Smooth muscle cell (in vitro differentiated cells): ENCODE results near the gene TREML4. TPM values are rescaled to one million over a fixed set of nuclear protein-coding genes. Genes with fewer than 3 reads are reported as not detected.

ENCODE experiments used
- DNase-seq: peaks from one replicate; lab custom pipeline; 2025; ENCODE audit not compliant: unreplicated experiment; lab: John Stamatoyannopoulos, UW
- H2AFZ ChIP-seq: fragments of 200-600 bp; sonication (generic); 2 replicates; pipeline ENCODE4 v1.6.0; 2016; ENCODE audit warnings: antibody characterized with exemption, low read depth, mild to moderate bottlenecking
- H3F3A ChIP-seq: fragments of 200-600 bp; sonication (generic); 2 replicates; pipeline ENCODE4 v1.6.0; 2017; ENCODE audit warnings: antibody characterized with exemption, low read depth
- H3K27ac ChIP-seq: fragments of 200-600 bp; sonication (generic); 2 replicates; pipeline ENCODE4 v1.5.1; 2016; ENCODE audit warnings: low read depth, mild to moderate bottlenecking
- H3K27me3 ChIP-seq: fragments of 200-600 bp; sonication (generic); 2 replicates; pipeline ENCODE4 v1.6.1; 2016; ENCODE audit warnings: low read depth, mild to moderate bottlenecking
- H3K36me3 ChIP-seq: fragments of 200-600 bp; sonication (generic); 2 replicates; pipeline ENCODE4 v1.5.1; 2016; ENCODE audit warnings: low read depth
- H3K4me1 ChIP-seq: fragments of 200-600 bp; sonication (generic); 2 replicates; pipeline ENCODE4 v1.5.1; 2016; ENCODE audit warnings: low read depth
- H3K4me2 ChIP-seq: fragments of 200-600 bp; sonication (generic); 2 replicates; pipeline ENCODE4 v1.6.0; 2016; ENCODE audit warnings: mild to moderate bottlenecking
- H3K4me3 ChIP-seq: fragments of 200-600 bp; sonication (generic); 2 replicates; pipeline ENCODE4 v1.5.1; 2016; ENCODE audit warnings: mild to moderate bottlenecking
- H3K79me2 ChIP-seq: fragments of 200-600 bp; sonication (generic); 2 replicates; pipeline ENCODE4 v1.6.0; 2016; ENCODE audit warnings: low read depth, mild to moderate bottlenecking
- H3K9ac ChIP-seq: fragments of 200-600 bp; sonication (generic); 2 replicates; pipeline ENCODE4 v1.6.0; 2016; ENCODE audit warnings: low read depth
- H3K9me3 ChIP-seq: fragments of 200-600 bp; sonication (generic); replicated peaks from 2 replicates; pipeline ENCODE4 v1.5.1; 2016; ENCODE audit warnings: low read depth
- H4K20me1 ChIP-seq: fragments of 200-600 bp; sonication (generic); 2 replicates; pipeline ENCODE4 v1.6.0; 2016; ENCODE audit warnings: low read depth
- CTCF ChIP-seq: fragments of 200-600 bp; sonication (generic); IDR thresholded peaks from 2 replicates; pipeline ENCODE4 v1.5.1; 2017; ENCODE audit warnings: borderline replicate concordance, mild to moderate bottlenecking, antibody characterized with exemption; ENCODE audit not compliant: insufficient read depth, poor library complexity, severe bottlenecking
- WGBS: methylation state at CpG from one replicate; pipeline ENCODE4 v1.1.7; 2016; ENCODE audit warnings: low lambda C conversion rate; 5-methylcytosine and 5-hydroxymethylcytosine counted together
- polyA plus RNA-seq: library from polyadenylated mRNA; unstranded; fragments of >200 nt; fragmentation: Nextera tagmentation; extraction: Ambion mirVana; gene quantifications from 2 replicates; pipeline ENCODE4 v1.2.1, GENCODE V29; 2016
- total RNA-seq: library from RNA; depleted of rRNA; stranded (reverse); fragments of >200 nt; gene quantifications from 2 replicates; pipeline ENCODE4 v1.2.3, GENCODE V29; 2014

TREML4 gene
- total and polyA plus RNA-seq, 2 experiments from 2014 or later: not detected

DNA sequence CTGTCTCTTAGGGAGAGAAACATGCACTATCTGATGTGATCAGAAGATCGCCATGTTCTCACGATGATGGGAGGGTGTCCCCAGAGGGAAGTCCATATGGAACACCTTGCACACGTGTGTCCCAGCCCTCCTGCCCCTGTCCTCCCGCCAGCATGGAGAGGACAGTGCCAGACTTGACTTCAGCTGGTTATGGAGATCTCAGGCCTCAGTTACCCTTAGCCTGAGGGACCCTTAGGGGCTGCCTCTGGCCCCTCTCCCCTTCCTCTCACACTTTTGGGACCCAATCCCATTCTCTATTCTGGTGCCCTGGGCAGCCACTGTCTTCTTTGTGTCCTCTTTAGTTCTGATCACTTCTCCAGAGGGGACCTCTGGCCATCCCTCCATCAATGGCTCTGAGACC lies 1.6 kb downstream of the TREML4 start:
- no peak for TF ChIP-seq CTCF
- no peak for DNase-seq
- Histone ChIP-seq H3K4me1 (no peaks in the 10 kb centered on the region), H3K79me2 (no peaks in the 10 kb centered on the region), H4K20me1 (no peaks in the 10 kb centered on the region), H3K27me3 (peaks cover 40% of the 10 kb centered on the region), H3K4me3 (no peak overlapping the region), H3K9ac (no peak overlapping the region), H2AFZ (no peak overlapping the region), H3K36me3 (no peaks in the 10 kb centered on the region), H3K4me2 (no peak overlapping the region), H3K27ac (no peak overlapping the region), H3F3A (no peaks in the 10 kb centered on the region), H3K9me3 (no peaks in the 10 kb centered on the region)
- 90% methylated on average over 4 of the region's 4 CpGs for WGBS

DNA sequence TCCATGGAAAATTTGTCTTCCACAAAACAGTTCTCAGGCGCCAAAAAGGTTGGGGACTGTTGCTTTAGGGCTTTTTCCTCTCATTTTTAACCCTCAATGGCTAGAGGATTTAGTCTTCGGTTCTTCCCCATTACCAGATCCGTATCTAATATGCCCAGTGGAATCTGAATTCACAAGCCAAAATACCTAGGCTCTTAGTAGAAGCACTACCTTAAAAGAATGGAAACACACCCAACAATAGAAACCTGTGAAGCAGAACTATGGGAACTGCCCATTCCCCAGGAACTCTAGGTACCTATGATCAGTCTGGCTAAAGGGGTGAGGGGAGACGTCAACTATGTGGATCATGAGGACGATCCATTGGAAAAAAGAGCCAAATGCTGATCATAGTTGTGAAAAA lies 3.1 kb downstream of the TREML4 start:
- Histone ChIP-seq H3K36me3 (no peaks in the 10 kb centered on the region), H3K4me2 (no peak overlapping the region), H4K20me1 (no peaks in the 10 kb centered on the region), H3K9me3 (no peaks in the 10 kb centered on the region), H3F3A (no peaks in the 10 kb centered on the region), H3K4me1 (no peaks in the 10 kb centered on the region), H3K9ac (no peak overlapping the region), H3K4me3 (no peak overlapping the region), H3K79me2 (no peaks in the 10 kb centered on the region), H2AFZ (no peak overlapping the region), H3K27me3 (peaks cover 34% of the 10 kb centered on the region), H3K27ac (no peak overlapping the region)
- 85% methylated on average over 5 of the region's 5 CpGs for WGBS
- TF ChIP-seq CTCF: no peak
- DNase-seq: no peak

DNA sequence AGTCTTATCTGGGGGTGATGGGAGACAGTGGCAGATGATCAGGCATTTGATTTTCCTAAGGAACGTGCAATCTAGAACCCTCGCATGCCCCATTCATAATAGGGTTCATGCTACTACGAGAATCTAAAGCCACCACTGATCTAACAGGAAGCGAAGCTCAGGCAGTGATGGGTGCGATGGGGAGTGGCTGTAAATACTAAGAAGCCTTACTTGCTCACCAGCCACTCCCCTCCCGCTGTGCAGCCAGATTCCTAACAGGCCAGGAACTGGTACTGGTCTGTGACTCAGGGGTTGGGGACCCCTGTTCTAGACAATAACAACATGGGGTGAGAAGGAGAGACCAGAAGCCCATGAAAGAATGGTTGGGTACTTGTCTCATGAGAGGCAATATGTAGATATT lies 4.5 kb downstream of the TREML4 start:
- H3K27me3 ChIP-seq: peaks cover 32% of the 10 kb centered on the region
- H2AFZ ChIP-seq: no peak overlapping the region
- H3F3A ChIP-seq: no peaks in the 10 kb centered on the region
- H3K9ac ChIP-seq: no peak overlapping the region
- no peak overlapping the region for H3K4me3 ChIP-seq
- no peak for DNase-seq
- H3K79me2 ChIP-seq: no peaks in the 10 kb centered on the region
- H3K27ac ChIP-seq: no peak overlapping the region
- no peak overlapping the region for H3K4me2 ChIP-seq
- no peaks in the 10 kb centered on the region for H4K20me1 ChIP-seq
- WGBS: 78% methylated on average over 6 of the region's 6 CpGs
- H3K36me3 ChIP-seq: no peaks in the 10 kb centered on the region
- no peaks in the 10 kb centered on the region for H3K9me3 ChIP-seq
- H3K4me1 ChIP-seq: no peaks in the 10 kb centered on the region
- TF ChIP-seq CTCF: no peak

- H3K27me3 ChIP-seq: peaks cover 63% of the 10 kb centered on the region
- no peak for TF ChIP-seq CTCF
- no peak overlapping the region for H3K9ac ChIP-seq
- no peak overlapping the region for H3K27ac ChIP-seq
- 88% methylated on average over 4 of the region's 4 CpGs for WGBS
- H3K4me1 ChIP-seq: peaks cover 7% of the 10 kb centered on the region
- no peak overlapping the region for H3K4me3 ChIP-seq
- no peaks in the 10 kb centered on the region for H4K20me1 ChIP-seq
- no peak for DNase-seq
- H2AFZ ChIP-seq: no peak overlapping the region
- no peaks in the 10 kb centered on the region for H3K9me3 ChIP-seq
- H3K36me3 ChIP-seq: no peaks in the 10 kb centered on the region
- H3K4me2 ChIP-seq: no peak overlapping the region
- H3F3A ChIP-seq: no peaks in the 10 kb centered on the region
- H3K79me2 ChIP-seq: no peaks in the 10 kb centered on the region
Observed at GRCh38 chr6:41236276-41236675, 8.1 kb downstream of the TREML4 start.
